Measurements from ENCODE around the gene SORBS2.

DNA sequence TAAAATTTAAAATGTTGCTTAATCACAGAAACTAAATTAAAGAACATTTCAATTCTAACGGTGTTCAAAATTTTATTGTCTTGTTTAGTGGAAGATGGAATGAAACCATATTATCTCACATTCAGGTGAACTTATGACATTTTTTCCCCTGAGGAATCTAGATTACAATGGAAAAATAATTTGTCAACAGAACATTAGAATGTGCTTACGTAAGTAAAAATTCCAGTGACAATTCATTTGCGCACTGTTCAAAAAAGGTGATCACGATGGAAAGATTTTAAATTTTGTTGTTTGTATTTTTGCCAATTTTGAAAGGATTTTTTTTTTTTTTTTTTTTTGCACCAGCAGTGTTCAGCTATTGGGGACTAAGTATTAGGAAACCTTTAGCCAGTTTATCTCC, 23.3 kb upstream of the SORBS2 start:
- TF ChIP-seq, protein P1, sequence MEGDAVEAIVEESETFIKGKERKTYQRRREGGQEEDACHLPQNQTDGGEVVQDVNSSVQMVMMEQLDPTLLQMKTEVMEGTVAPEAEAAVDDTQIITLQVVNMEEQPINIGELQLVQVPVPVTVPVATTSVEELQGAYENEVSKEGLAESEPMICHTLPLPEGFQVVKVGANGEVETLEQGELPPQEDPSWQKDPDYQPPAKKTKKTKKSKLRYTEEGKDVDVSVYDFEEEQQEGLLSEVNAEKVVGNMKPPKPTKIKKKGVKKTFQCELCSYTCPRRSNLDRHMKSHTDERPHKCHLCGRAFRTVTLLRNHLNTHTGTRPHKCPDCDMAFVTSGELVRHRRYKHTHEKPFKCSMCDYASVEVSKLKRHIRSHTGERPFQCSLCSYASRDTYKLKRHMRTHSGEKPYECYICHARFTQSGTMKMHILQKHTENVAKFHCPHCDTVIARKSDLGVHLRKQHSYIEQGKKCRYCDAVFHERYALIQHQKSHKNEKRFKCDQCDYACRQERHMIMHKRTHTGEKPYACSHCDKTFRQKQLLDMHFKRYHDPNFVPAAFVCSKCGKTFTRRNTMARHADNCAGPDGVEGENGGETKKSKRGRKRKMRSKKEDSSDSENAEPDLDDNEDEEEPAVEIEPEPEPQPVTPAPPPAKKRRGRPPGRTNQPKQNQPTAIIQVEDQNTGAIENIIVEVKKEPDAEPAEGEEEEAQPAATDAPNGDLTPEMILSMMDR (IDR thresholded peaks at IDR 0.05) = no peak
- no peak for TF ChIP-seq POLR2A (IDR thresholded peaks at IDR 0.05)
